SH-SY5Y (cell line): ENCODE data around the gene ZNF276.

Source experiments
- GATA2 ChIP-seq: IDR thresholded peaks from 2 replicates; pipeline ENCODE4 v1.6.1; 2011; ENCODE audit warnings: mild to moderate bottlenecking, low read depth, low read length
- GATA3 ChIP-seq: IDR thresholded peaks from 2 replicates; pipeline ENCODE4 v1.6.1; 2011; ENCODE audit warnings: low read depth, mild to moderate bottlenecking, low read length, moderate library complexity

GRCh38 chr16:89738072-89738377 is 16.7 kb downstream of the ZNF276 start:
- TF ChIP-seq GATA2 (no peak), GATA3 (no peak)
